Epithelial cell of proximal tubule (primary cell): ENCODE measurements around the gene ZNF397. TPM values are rescaled to one million over a fixed set of nuclear protein-coding genes. Genes with fewer than 3 reads are reported as not detected.
A peak's percentile ranks its signal among the peaks of the same experiment; 100 is the strongest.

Experiments used
- DNase-seq: peaks from one replicate; pipeline ENCODE4 v3.0.0-alpha.2; 2011; ENCODE audit warnings: low read depth
- H3K4me3 ChIP-seq: 2 replicates; pipeline ENCODE4 v1.5.1; 2011; ENCODE audit warnings: low read depth, mild to moderate bottlenecking, low read length
- total RNA-seq: library from RNA; depleted of rRNA; stranded (reverse); fragments of >200 nt; gene quantifications from 2 replicates; pipeline ENCODE4 v1.2.3, GENCODE V29; 2015
- TF ChIP-seq, protein P1 (sequence below): conservative IDR thresholded peaks from 2 replicates; pipeline ENCODE4 v1.5.1; 2012; ENCODE audit warnings: low read depth, mild to moderate bottlenecking, low read length

Gene ZNF397
- total RNA-seq, 1 donor from 2014 or later: 7.0 TPM

DNA sequence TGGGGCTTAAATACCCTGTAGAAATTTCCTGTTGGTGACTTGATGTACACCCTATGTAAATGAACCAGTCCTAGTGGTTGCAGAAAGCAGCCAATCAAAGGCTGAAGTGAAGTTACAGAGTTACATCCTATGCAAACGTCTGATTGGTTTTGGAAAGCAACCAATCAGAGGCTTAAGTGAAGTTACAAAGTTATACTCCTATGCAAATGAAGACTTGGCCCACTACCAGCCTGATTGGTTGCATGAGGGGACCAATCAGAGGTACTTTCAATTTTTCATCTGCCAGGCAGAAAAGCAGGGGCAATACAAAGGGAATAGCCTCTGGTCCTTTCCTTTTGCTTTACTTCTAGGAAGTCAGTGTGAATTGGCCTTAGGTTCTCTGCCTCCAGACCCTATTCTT lies 13.6 kb upstream of the ZNF397 start:
- H3K4me3 ChIP-seq: no peak overlapping the region
- DNase-seq: no peak
- TF ChIP-seq, protein P1, sequence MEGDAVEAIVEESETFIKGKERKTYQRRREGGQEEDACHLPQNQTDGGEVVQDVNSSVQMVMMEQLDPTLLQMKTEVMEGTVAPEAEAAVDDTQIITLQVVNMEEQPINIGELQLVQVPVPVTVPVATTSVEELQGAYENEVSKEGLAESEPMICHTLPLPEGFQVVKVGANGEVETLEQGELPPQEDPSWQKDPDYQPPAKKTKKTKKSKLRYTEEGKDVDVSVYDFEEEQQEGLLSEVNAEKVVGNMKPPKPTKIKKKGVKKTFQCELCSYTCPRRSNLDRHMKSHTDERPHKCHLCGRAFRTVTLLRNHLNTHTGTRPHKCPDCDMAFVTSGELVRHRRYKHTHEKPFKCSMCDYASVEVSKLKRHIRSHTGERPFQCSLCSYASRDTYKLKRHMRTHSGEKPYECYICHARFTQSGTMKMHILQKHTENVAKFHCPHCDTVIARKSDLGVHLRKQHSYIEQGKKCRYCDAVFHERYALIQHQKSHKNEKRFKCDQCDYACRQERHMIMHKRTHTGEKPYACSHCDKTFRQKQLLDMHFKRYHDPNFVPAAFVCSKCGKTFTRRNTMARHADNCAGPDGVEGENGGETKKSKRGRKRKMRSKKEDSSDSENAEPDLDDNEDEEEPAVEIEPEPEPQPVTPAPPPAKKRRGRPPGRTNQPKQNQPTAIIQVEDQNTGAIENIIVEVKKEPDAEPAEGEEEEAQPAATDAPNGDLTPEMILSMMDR: no peak

DNA sequence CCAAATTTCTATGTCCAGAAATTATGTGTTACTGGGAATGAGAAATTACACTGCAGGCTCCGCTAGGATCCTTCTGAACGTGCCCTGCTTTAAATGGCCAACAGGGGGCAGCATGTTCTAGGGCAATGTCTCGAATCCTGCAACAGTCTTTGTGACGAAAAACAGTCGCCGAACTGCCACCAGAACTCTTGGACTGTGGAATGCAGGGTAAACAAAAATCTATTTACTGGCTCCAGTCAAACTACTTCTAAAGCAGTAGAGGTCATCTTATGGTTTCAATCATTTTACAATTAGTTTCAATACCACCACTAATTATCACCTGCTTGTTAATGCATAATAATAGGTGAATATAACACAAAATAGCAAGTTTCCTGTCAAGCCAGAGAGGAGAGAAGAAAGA lies 9.8 kb upstream of the ZNF397 start:
- DNase-seq: no peak
- TF ChIP-seq, protein P1: peak; percentile 96
- H3K4me3 ChIP-seq: peak overlapping the region; percentile 27

DNA sequence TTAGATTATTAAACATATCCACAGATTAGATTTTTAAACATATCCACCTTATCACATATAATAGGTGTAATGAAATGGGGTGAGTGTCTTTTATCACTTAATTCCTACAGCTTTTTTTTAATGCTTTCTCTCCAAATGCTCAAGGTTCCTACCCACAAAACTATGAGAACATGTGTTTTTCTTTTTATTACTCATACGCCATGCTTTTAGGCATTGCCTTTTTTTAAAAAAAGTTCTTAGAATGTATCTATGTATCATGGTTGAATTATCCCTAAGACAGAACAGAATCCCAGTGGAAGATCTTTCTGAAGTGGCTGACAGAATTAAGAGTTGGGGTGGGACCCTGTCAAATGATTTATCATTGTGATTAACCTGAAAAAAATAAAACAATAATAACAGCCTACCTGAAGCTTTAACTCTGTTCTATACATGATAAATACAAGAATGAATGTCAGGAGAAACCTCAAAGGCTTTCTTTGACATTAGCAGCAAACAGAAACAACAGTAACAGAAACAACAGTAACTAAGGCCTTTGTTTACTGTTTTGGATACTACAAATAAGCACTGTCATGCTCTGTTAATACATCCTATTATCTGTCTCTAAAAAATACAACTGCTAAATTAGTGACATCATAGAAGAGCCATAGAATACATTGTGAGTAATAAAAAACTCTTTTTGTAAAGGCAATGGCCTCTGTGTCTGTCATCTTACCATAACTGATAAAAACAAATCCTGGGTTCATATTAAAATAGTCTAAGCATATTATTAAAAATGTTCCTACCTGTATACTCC lies 4.1 kb upstream of the ZNF397 start:
- no peak overlapping the region for H3K4me3 ChIP-seq
- TF ChIP-seq, protein P1: no peak
- DNase-seq: no peak

DNA sequence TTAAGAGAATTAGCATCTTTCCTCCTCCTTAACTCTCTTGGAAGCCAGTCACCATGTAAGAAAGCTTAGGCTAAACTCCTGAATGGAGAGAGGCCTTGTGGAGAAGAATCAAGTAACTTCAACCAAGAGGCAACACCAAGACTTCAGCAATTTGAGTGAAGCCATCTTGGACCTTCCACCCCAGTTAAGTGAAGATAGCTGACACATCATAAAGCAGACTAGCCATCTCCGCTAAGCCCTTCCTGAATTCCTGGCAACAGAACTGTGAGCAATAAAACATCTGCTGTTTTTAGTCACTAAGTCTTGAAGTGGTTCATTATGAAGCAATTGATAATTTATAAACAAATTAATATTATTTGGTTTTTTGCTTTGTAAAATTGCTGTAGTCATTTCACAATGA lies 1.5 kb upstream of the ZNF397 start:
- TF ChIP-seq, protein P1: no peak
- DNase-seq: no peak
- H3K4me3 ChIP-seq: no peak overlapping the region

DNA sequence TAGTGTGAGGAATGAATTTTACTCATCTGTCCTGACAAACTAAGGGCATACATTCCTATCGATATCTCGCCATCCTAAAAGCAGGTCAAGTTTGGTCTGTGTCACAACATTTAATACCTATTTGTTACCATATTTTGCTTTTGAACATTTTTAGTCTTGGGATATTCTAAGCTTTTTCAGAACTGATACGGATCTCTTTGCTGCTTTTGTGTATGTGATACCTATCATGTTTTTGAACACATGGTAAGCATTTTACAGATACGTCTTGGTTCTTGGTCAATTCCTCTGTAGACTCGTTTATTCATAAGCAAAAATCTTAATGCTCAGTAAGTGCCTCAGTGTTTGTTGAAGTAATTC lies 592 bp downstream of the ZNF397 start:
- H3K4me3 ChIP-seq: peak overlapping the region; percentile 77
- TF ChIP-seq, protein P1: no peak
- DNase-seq: no peak

DNA sequence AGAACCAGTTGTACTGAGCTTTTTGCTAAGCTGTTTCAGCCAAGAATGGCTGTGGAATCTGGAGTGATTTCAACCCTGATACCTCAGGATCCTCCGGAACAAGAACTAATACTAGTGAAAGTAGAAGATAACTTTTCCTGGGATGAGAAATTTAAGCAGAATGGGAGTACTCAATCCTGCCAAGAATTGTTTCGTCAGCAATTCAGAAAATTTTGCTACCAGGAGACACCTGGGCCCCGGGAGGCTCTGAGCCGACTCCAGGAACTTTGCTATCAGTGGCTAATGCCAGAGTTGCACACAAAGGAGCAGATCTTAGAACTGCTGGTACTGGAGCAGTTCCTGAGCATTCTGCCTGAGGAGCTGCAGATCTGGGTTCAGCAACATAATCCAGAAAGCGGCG lies 1.6 kb downstream of the ZNF397 start:
- no peak overlapping the region for H3K4me3 ChIP-seq
- TF ChIP-seq, protein P1: no peak
- no peak for DNase-seq

DNA sequence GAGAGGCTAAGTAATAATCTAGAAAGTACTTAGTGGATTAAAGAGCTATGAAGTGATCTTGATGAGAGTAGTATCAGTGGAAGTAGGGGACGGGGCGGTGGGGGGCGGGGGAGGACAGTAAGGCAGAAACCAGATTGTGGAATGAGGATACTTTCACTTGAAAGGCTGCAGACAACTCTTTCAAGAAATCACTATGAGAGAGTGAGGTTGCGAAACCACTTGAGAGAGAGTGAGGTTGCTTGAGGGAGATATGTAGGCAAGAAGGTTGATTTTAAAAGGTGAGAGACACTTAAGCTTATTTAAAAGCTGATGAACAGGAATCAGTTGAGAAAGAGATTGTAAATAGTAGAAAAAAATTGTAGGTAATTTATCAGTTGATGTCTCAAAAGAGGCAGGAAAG lies 3.8 kb downstream of the ZNF397 start:
- H3K4me3 ChIP-seq: no peak overlapping the region
- DNase-seq: no peak
- TF ChIP-seq, protein P1: no peak
